ENCODE results near the gene PRKCA. TPM values are rescaled to one million over a fixed set of nuclear protein-coding genes. Genes with fewer than 3 reads are reported as not detected.

Gene PRKCA
- total RNA-seq, 4 donors from 2014 or later = 24.5 to 61.9 (median 40.8) TPM

- DNase-seq (ENCODE audit: extremely low spot score) = no peak
- Histone ChIP-seq H3K9me3 (no peaks in the 10 kb centered on the region), H3K36me3 (peaks cover 0 to 56% (median 17%) of the 10 kb centered on the region in 4 donors), H3K27ac (replicated peaks in 1 of 4) (no peak overlapping the region), H3K4me3 (no peak overlapping the region), H3K27me3 (no peaks in the 10 kb centered on the region), H3K4me1 (no peaks in the 10 kb centered on the region)
- TF ChIP-seq CTCF (IDR thresholded peaks at IDR 0.05) (no peak), POLR2AphosphoS5 (IDR thresholded peaks at IDR 0.05) (no peak), POLR2A (IDR thresholded peaks at IDR 0.05; ENCODE audit: low read depth) (no peak), EP300 (IDR thresholded peaks at IDR 0.05) (no peak)
- intact Hi-C loops (cut with DNase I) = no loop called here
- 83% methylated on average over 8 of the region's 8 CpGs for WGBS
These were observed 446.2 kb downstream of the PRKCA start for GRCh38 chr17:66748578-66748977.

- no peaks in the 10 kb centered on the region for H3K9me3 ChIP-seq
- no peak overlapping the region for H3K27ac ChIP-seq (replicated peaks in 1 of 4)
- 94% methylated on average over 7 of the region's 7 CpGs for WGBS
- H3K36me3 ChIP-seq = peaks cover 0 to 53% (median 13%) of the 10 kb centered on the region in 4 donors
- intact Hi-C loops (cut with DNase I) = no loop called here
- H3K27me3 ChIP-seq = no peaks in the 10 kb centered on the region
- no peaks in the 10 kb centered on the region for H3K4me1 ChIP-seq
- no peak for DNase-seq (ENCODE audit: extremely low spot score)
- no peak overlapping the region for H3K4me3 ChIP-seq
- TF ChIP-seq EP300 (IDR thresholded peaks at IDR 0.05) = no peak
- TF ChIP-seq POLR2AphosphoS5 (IDR thresholded peaks at IDR 0.05) = no peak
- no peak for TF ChIP-seq POLR2A (IDR thresholded peaks at IDR 0.05; ENCODE audit: low read depth)
- no peak for TF ChIP-seq CTCF (IDR thresholded peaks at IDR 0.05)
These were observed 446.9 kb downstream of the PRKCA start for GRCh38 chr17:66749217-66749832.

GRCh38 chr17:66750116-66750515, 447.7 kb downstream of the PRKCA start:
- WGBS = 92% methylated on average over 7 of the region's 7 CpGs
- Histone ChIP-seq H3K36me3 (peaks cover 0 to 53% (median 13%) of the 10 kb centered on the region in 4 donors), H3K27me3 (no peaks in the 10 kb centered on the region), H3K4me1 (no peaks in the 10 kb centered on the region), H3K4me3 (no peak overlapping the region), H3K9me3 (no peaks in the 10 kb centered on the region), H3K27ac (replicated peaks in 1 of 4) (no peak overlapping the region)
- intact Hi-C loops (cut with DNase I) = no loop called here
- no peak for TF ChIP-seq POLR2A (IDR thresholded peaks at IDR 0.05; ENCODE audit: low read depth)
- no peak for TF ChIP-seq POLR2AphosphoS5 (IDR thresholded peaks at IDR 0.05)
- TF ChIP-seq EP300 (IDR thresholded peaks at IDR 0.05) = no peak
- no peak for TF ChIP-seq CTCF (IDR thresholded peaks at IDR 0.05)
- DNase-seq (ENCODE audit: extremely low spot score) = no peak

GRCh38 chr17:66750781-66751543, 448.5 kb downstream of the PRKCA start:
- intact Hi-C loops (cut with DNase I) = no loop called here
- Histone ChIP-seq H3K36me3 (peaks cover 0 to 61% (median 13%) of the 10 kb centered on the region in 4 donors), H3K4me3 (no peak overlapping the region), H3K4me1 (no peaks in the 10 kb centered on the region), H3K9me3 (no peaks in the 10 kb centered on the region), H3K27me3 (no peaks in the 10 kb centered on the region), H3K27ac (replicated peaks in 1 of 4) (no peak overlapping the region)
- no peak for DNase-seq (ENCODE audit: extremely low spot score)
- 91% methylated on average over 10 of the region's 11 CpGs for WGBS
- TF ChIP-seq CTCF (IDR thresholded peaks at IDR 0.05) = no peak
- no peak for TF ChIP-seq EP300 (IDR thresholded peaks at IDR 0.05)
- no peak for TF ChIP-seq POLR2AphosphoS5 (IDR thresholded peaks at IDR 0.05)
- TF ChIP-seq POLR2A (IDR thresholded peaks at IDR 0.05; ENCODE audit: low read depth) = no peak
